ENCODE results near the gene COL23A1. TPM values are rescaled to one million over a fixed set of nuclear protein-coding genes. Genes with fewer than 3 reads are reported as not detected.

Gene COL23A1
- total and polyA plus RNA-seq, 2 donors (not counting 1 experiment from before 2014, with no cell fraction given) = not detected

DNA sequence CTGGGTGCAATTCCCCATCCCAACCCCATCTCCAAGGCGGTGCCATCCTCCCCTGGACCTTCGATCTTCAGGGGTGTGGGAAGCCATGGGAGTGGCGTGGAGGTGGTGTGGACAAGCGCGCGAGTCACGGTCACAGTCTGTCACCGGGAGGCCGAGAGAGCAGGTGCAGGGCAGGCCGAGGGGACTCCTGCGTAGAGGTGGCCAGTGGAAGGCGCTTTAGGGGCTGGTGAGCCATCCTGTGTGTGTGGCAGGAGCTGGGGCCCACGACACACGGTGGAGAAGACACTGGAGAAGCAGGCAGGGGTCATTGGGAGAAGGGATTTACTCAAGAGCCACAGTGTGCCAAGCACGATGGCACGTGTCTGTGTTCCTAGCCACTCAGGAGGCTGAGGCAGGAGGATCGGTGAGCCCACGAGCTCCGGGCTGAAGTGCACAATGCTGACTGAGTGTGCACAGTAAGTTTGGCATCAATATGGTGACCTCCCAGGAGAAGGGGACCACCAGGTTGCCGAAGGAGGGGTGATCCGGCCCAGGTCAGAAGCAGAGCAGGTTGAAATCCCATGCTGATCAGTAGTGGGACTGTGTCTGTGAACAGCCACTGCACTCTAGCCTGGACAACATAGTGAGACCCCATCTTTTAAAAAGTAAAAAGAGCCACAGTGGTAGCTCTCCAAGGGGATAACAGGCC is 212.5 kb downstream of the COL23A1 start:
- no peak for TF ChIP-seq EZH2 (IDR thresholded peaks at IDR 0.05; ENCODE audit: low read length, missing control alignments)
- no peak for TF ChIP-seq CTCF (conservative IDR thresholded peaks at IDR 0.05 in 1 of 2, IDR thresholded peaks at IDR 0.05 in 1 of 2; ENCODE audit: low read depth in 1 of 2, low read length in 2 of 2)
- H4K20me1 ChIP-seq (ENCODE audit: control insufficient read depth, extremely low read depth, insufficient read depth, low read length) = no peaks in the 10 kb centered on the region
- H3K4me3 ChIP-seq (replicated peaks in 1 of 4; ENCODE audit: control extremely low read depth in 1 of 4, insufficient read depth in 1 of 4, low read depth in 3 of 4, low read length in 4 of 4) = no peak overlapping the region
- no peak overlapping the region for H2AFZ ChIP-seq (ENCODE audit: low read length)
- H3K79me2 ChIP-seq (ENCODE audit: control insufficient read depth, insufficient read depth, low read length) = no peaks in the 10 kb centered on the region
- no peaks in the 10 kb centered on the region for H3K36me3 ChIP-seq (ENCODE audit: control insufficient read depth, insufficient read depth, low read length)
- H3K27ac ChIP-seq (ENCODE audit: insufficient read depth, low read length) = no peak overlapping the region
- no peaks in the 10 kb centered on the region for H3K27me3 ChIP-seq (ENCODE audit: control insufficient read depth, insufficient read depth, low read length)
- no peak for DNase-seq (ENCODE audit: low read depth in 2 of 2)
- no peaks in the 10 kb centered on the region for H3K9me3 ChIP-seq (ENCODE audit: control insufficient read depth, insufficient read depth, low read depth, low read length)
- H3K4me2 ChIP-seq (ENCODE audit: extremely low read depth, insufficient read depth, low read length) = no peak overlapping the region
- H3K9ac ChIP-seq (ENCODE audit: insufficient read depth, low read length) = no peak overlapping the region
- H3K4me1 ChIP-seq (ENCODE audit: control insufficient read depth, extremely low read depth, insufficient read depth, low read length) = no peaks in the 10 kb centered on the region

GRCh38 chr5:178376921-178377582 is 213.1 kb downstream of the COL23A1 start:
- Histone ChIP-seq H3K36me3 (ENCODE audit: control insufficient read depth, insufficient read depth, low read length) (no peaks in the 10 kb centered on the region), H3K4me1 (ENCODE audit: control insufficient read depth, extremely low read depth, insufficient read depth, low read length) (no peaks in the 10 kb centered on the region), H3K27me3 (ENCODE audit: control insufficient read depth, insufficient read depth, low read length) (no peaks in the 10 kb centered on the region), H3K4me2 (ENCODE audit: extremely low read depth, insufficient read depth, low read length) (no peak overlapping the region), H3K9me3 (ENCODE audit: control insufficient read depth, insufficient read depth, low read depth, low read length) (no peaks in the 10 kb centered on the region), H3K79me2 (ENCODE audit: control insufficient read depth, insufficient read depth, low read length) (no peaks in the 10 kb centered on the region), H3K9ac (ENCODE audit: insufficient read depth, low read length) (no peak overlapping the region), H4K20me1 (ENCODE audit: control insufficient read depth, extremely low read depth, insufficient read depth, low read length) (no peaks in the 10 kb centered on the region), H2AFZ (ENCODE audit: low read length) (no peak overlapping the region), H3K27ac (ENCODE audit: insufficient read depth, low read length) (no peak overlapping the region), H3K4me3 (replicated peaks in 1 of 4; ENCODE audit: control extremely low read depth in 1 of 4, insufficient read depth in 1 of 4, low read depth in 3 of 4, low read length in 4 of 4) (no peak overlapping the region)
- peak in 1 of 2 donors; percentile 3 for DNase-seq (ENCODE audit: low read depth in 2 of 2)
- no peak for TF ChIP-seq EZH2 (IDR thresholded peaks at IDR 0.05; ENCODE audit: low read length, missing control alignments)
- no peak for TF ChIP-seq CTCF (conservative IDR thresholded peaks at IDR 0.05 in 1 of 2, IDR thresholded peaks at IDR 0.05 in 1 of 2; ENCODE audit: low read depth in 1 of 2, low read length in 2 of 2)

DNA sequence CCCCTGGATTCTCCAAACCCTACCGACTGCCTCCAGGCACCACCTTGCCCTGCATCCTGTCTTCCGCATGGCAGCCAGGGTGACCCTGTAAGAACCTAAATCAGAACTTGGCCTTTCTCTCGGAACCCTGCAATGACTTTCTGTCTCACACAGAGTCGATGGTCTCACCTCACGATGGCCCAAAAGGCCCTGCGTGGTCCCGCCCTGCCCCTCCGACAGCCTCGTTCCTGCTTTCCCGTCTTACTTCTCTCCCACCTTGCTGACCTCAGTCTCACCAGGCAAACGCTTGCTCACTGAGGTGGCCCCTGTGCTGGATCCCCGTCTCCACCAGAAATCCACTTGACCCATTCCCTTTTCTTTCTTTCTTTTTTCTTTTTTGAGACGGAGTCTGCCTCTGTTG is 214.8 kb downstream of the COL23A1 start:
- Histone ChIP-seq H3K9me3 (ENCODE audit: control insufficient read depth, insufficient read depth, low read depth, low read length) (no peaks in the 10 kb centered on the region), H3K27ac (ENCODE audit: insufficient read depth, low read length) (no peak overlapping the region), H4K20me1 (ENCODE audit: control insufficient read depth, extremely low read depth, insufficient read depth, low read length) (no peaks in the 10 kb centered on the region), H3K4me2 (ENCODE audit: extremely low read depth, insufficient read depth, low read length) (no peak overlapping the region), H2AFZ (ENCODE audit: low read length) (no peak overlapping the region), H3K9ac (ENCODE audit: insufficient read depth, low read length) (no peak overlapping the region), H3K36me3 (ENCODE audit: control insufficient read depth, insufficient read depth, low read length) (no peaks in the 10 kb centered on the region), H3K79me2 (ENCODE audit: control insufficient read depth, insufficient read depth, low read length) (no peaks in the 10 kb centered on the region), H3K27me3 (ENCODE audit: control insufficient read depth, insufficient read depth, low read length) (no peaks in the 10 kb centered on the region), H3K4me1 (ENCODE audit: control insufficient read depth, extremely low read depth, insufficient read depth, low read length) (no peaks in the 10 kb centered on the region), H3K4me3 (replicated peaks in 1 of 4; ENCODE audit: control extremely low read depth in 1 of 4, insufficient read depth in 1 of 4, low read depth in 3 of 4, low read length in 4 of 4) (no peak overlapping the region)
- TF ChIP-seq EZH2 (IDR thresholded peaks at IDR 0.05; ENCODE audit: low read length, missing control alignments) (no peak), CTCF (conservative IDR thresholded peaks at IDR 0.05 in 1 of 2, IDR thresholded peaks at IDR 0.05 in 1 of 2; ENCODE audit: low read depth in 1 of 2, low read length in 2 of 2) (no peak)
- DNase-seq (ENCODE audit: low read depth in 2 of 2) = no peak

Measured in fibroblast of lung (primary cell).